ENCODE results near the gene RASGRP3.
A peak's percentile ranks its signal among the peaks of the same experiment; 100 is the strongest.

Gene RASGRP3

DNA sequence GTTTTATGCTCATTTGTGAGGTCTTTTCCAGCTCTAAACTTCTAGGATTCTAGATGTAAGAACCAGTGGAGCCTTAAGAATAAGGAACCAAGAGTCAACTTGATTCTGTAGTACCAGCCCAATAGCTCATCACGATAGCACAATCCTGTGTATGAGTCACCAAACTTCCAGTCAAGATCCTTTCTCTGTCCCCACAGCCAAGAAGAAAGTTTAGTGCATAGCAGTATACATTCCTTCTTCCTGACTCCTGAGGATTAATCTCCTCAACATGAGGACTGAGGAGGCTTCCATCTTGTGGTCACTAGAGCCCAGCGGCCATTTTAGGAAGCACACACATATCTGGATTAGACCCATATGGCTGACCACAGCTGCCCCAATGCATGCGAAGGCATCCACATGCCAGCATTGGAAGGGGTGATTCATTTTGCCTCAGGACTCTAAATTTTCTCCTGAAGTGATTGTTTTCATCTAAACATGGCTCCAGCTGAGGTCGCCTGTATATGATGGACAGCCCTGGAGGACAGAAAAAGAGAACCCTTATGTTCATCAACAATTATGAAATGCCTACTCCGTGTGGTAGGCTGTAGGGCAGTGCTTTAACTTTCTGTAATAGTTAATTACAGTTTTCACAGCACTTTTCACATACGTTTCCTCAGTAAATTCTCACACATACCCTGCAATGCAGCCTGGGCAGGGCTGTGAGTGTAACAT, 53.5 kb downstream of the RASGRP3 start:
- no peaks in the 10 kb centered on the region for H3K9me3 ChIP-seq
- no peaks in the 10 kb centered on the region for H3K4me1 ChIP-seq
- H3K36me3 ChIP-seq = no peaks in the 10 kb centered on the region
- H3K4me3 ChIP-seq (ENCODE audit: low read depth, low read length) = no peak overlapping the region
- no peak for TF ChIP-seq CTCF (IDR thresholded peaks at IDR 0.05; ENCODE audit: low read depth, low read length)
- no peak for DNase-seq
- peaks cover 5% of the 10 kb centered on the region for H3K27me3 ChIP-seq

GRCh38 chr2:33530690-33531548, 54.5 kb downstream of the RASGRP3 start:
- H3K9me3 ChIP-seq = no peaks in the 10 kb centered on the region
- H3K4me1 ChIP-seq = no peaks in the 10 kb centered on the region
- no peaks in the 10 kb centered on the region for H3K36me3 ChIP-seq
- H3K4me3 ChIP-seq (ENCODE audit: low read depth, low read length) = no peak overlapping the region
- peaks cover 5% of the 10 kb centered on the region for H3K27me3 ChIP-seq
- no peak for TF ChIP-seq CTCF (IDR thresholded peaks at IDR 0.05; ENCODE audit: low read depth, low read length)
- DNase-seq = no peak

DNA sequence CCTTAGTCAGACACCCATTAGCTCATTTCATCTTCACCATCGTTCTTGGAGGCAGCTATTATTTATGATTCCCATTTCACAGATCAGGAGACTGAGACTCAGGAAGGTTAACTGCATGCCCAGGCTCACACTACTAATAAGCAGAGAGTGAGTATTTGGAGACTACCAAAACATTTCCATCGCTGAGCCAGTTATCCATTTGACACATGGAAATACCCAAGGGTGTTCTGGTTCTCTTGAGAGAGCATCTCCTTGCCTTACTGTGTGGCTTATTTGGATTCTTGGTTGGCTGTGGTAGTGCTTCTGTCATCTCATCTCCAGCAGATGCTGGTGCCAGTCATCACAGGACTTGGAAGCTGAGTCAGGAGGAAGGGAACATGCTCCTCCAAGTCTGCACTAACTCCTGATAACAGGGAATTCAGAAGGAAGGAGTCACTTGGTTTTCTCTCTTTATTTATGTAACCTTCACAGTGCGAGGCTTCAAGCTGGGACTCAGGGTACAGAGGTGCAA, 55.2 kb downstream of the RASGRP3 start:
- no peaks in the 10 kb centered on the region for H3K9me3 ChIP-seq
- no peak overlapping the region for H3K4me3 ChIP-seq (ENCODE audit: low read depth, low read length)
- no peak for TF ChIP-seq CTCF (IDR thresholded peaks at IDR 0.05; ENCODE audit: low read depth, low read length)
- H3K4me1 ChIP-seq = no peaks in the 10 kb centered on the region
- no peak for DNase-seq
- peaks cover 5% of the 10 kb centered on the region for H3K27me3 ChIP-seq
- no peaks in the 10 kb centered on the region for H3K36me3 ChIP-seq

- no peaks in the 10 kb centered on the region for H3K36me3 ChIP-seq
- TF ChIP-seq CTCF (IDR thresholded peaks at IDR 0.05; ENCODE audit: low read depth, low read length) = no peak
- H3K27me3 ChIP-seq = peaks cover 5% of the 10 kb centered on the region
- no peaks in the 10 kb centered on the region for H3K9me3 ChIP-seq
- no peak overlapping the region for H3K4me3 ChIP-seq (ENCODE audit: low read depth, low read length)
- no peak for DNase-seq
- H3K4me1 ChIP-seq = no peaks in the 10 kb centered on the region
Observed at GRCh38 chr2:33532146-33532545, 55.7 kb downstream of the RASGRP3 start.

DNA sequence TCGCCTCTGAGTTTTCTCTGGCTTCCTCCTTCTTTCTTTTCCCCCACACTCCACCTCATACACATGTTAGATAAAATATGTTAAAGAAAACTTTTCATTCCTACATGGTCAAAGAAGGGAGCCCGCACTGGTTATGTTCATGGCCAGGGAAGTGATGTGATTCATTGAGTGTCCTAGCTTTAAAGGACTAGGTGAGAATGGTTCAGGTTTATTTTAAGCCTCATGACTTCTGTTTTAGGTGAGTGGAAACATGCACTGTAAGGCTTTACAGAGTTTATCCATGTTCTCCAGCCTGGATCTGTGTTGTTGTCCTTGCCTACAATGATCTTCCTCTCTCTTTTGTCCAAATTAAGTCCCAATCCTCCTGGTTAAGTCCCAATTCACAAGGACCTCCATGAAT, 56.5 kb downstream of the RASGRP3 start:
- no peak for TF ChIP-seq CTCF (IDR thresholded peaks at IDR 0.05; ENCODE audit: low read depth, low read length)
- no peak for DNase-seq
- Histone ChIP-seq H3K9me3 (no peaks in the 10 kb centered on the region), H3K4me3 (ENCODE audit: low read depth, low read length) (no peak overlapping the region), H3K4me1 (no peaks in the 10 kb centered on the region), H3K36me3 (no peaks in the 10 kb centered on the region), H3K27me3 (peaks cover 5% of the 10 kb centered on the region)

DNA sequence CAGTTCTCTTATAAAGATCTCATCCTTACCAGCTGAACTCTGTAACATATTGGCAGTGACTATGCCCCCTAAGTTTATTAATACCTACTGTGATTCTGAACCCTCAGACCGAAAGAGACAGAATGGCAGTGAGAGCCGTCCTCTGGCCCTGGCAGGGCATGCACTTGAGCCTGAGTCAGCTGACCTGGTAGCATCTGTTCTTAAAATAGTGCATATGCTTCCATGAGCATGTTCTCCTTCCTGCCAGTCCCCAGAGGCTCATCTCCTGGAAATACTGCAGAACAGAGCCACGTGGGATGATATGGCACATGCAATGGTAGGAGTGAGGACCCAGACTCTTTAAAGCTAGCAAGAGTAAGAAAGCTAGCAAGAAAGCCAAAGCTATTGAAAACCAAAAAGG, 59.0 kb downstream of the RASGRP3 start:
- no peak overlapping the region for H3K4me3 ChIP-seq (ENCODE audit: low read depth, low read length)

More for the DNA sequence above, 59.0 kb downstream of the RASGRP3 start:
- Histone ChIP-seq H3K4me1 (no peaks in the 10 kb centered on the region), H3K9me3 (no peaks in the 10 kb centered on the region), H3K36me3 (no peaks in the 10 kb centered on the region), H3K27me3 (no peaks in the 10 kb centered on the region; the same call in none of the 2 replicates)
- peak; percentile 22 for DNase-seq
- TF ChIP-seq CTCF (IDR thresholded peaks at IDR 0.05; ENCODE audit: low read depth, low read length) = no peak

Measured in BE2C (cell line).